Endothelial cell of umbilical vein (primary cell): Measurements from ENCODE around the gene SCGB1D2. TPM values are rescaled to one million over a fixed set of nuclear protein-coding genes. Genes with fewer than 3 reads are reported as not detected.
"Not testable (repeated sequence)": the region's sequence is repeated elsewhere in the genome, so short reads cannot be mapped to it uniquely, and the experiment has no call there.

Experiments
- BruUV-seq: library from RNA; stranded (reverse); fragments of 400-500 nt; replicated peaks from 2 replicates; lab custom pipeline; 2021; lab: Mats Ljungman, UMichigan
- CTCF ChIA-PET: fragments of 300-600, 350-600 bp; sonication (Branson Sonifier 250); formaldehyde crosslinking; loops from one replicate; lab custom pipeline; 2021; ENCODE audit warnings: antibody characterized with exemption, inconsistent platforms; lab: Charles Lee
- POLR2A ChIA-PET: fragments of 300-600, 350-600 bp; sonication (Branson Sonifier 250); formaldehyde crosslinking; loops from one replicate; lab custom pipeline; 2021; ENCODE audit warnings: antibody characterized with exemption, inconsistent platforms; lab: Charles Lee
- DNase-seq: peaks from one replicate; pipeline ENCODE4 v3.0.0-alpha.2; 2011; ENCODE audit warnings: low read depth, low spot score
- FAIRE-seq: peaks from 2 replicates; lab custom pipeline; 2011; peaks lifted over from hg19 to GRCh38; lab: Jason Lieb, UNC
- H2AFZ ChIP-seq: 2 replicates; pipeline ENCODE4 v1.6.0; 2012; ENCODE audit warnings: low read depth, low read length, control low read depth, inconsistent platforms
- H3K27ac ChIP-seq: 2 replicates; pipeline ENCODE4 v1.5.1; 2011; ENCODE audit warnings: low read depth, mild to moderate bottlenecking, control low read depth, low read length, moderate library complexity; ENCODE audit not compliant: insufficient read depth
- H3K27me3 ChIP-seq, 2 experiments: 2 replicates each; pipeline versions ENCODE4 v1.6.0 to v1.6.1; 2011; ENCODE audit warnings: low read length in 2 of 2, mixed read lengths in 1 of 2; ENCODE audit not compliant: control insufficient read depth in 2 of 2, insufficient read depth in 2 of 2
- H3K36me3 ChIP-seq, 2 experiments: 2 replicates in 1 of 2; 3 replicates in 1 of 2; pipeline ENCODE4 v1.5.1; 2011; ENCODE audit warnings: low read length in 2 of 2, mild to moderate bottlenecking in 1 of 2, moderate library complexity in 1 of 2; ENCODE audit not compliant: control insufficient read depth in 2 of 2, insufficient read depth in 2 of 2; ENCODE audit errors: extremely low read depth in 1 of 2
- H3K4me1 ChIP-seq: 3 replicates; pipeline ENCODE4 v1.5.1; 2011; ENCODE audit warnings: mild to moderate bottlenecking, low read length; ENCODE audit not compliant: control insufficient read depth, insufficient read depth; ENCODE audit errors: extremely low read depth
- H3K4me2 ChIP-seq: 2 replicates; pipeline ENCODE4 v1.6.1; 2011; ENCODE audit warnings: low read length, control low read depth, mixed read lengths; ENCODE audit not compliant: insufficient read depth
- H3K4me3 ChIP-seq, 3 experiments: fragments of 200-600 bp in 1 of 3; sonication (generic), shearing (Covaris generic) in 1 of 3; replicated peaks in 1 of 3; 2 replicates each; pipeline ENCODE4 v1.5.1; 2011 to 2016; ENCODE audit warnings: control low read depth in 3 of 3, low read length in 3 of 3, mild to moderate bottlenecking in 2 of 3, inconsistent platforms in 1 of 3, low read depth in 1 of 3, moderate library complexity in 1 of 3; ENCODE audit not compliant: insufficient read depth in 1 of 3
- H3K79me2 ChIP-seq: 2 replicates; pipeline ENCODE4 v1.6.0; 2012; ENCODE audit warnings: low read length, inconsistent platforms; ENCODE audit not compliant: control insufficient read depth, insufficient read depth
- H3K9ac ChIP-seq: replicated peaks from 2 replicates; pipeline ENCODE3; 2011; ENCODE audit warnings: low read length, control low read depth; ENCODE audit not compliant: insufficient read depth; ENCODE audit errors: extremely low read depth
- H3K9me1 ChIP-seq: replicated peaks from 3 replicates; pipeline ENCODE4 v1.6.0; 2011; ENCODE audit warnings: mild to moderate bottlenecking, low read length; ENCODE audit not compliant: control insufficient read depth, insufficient read depth; ENCODE audit errors: extremely low read depth
- H3K9me3 ChIP-seq: replicated peaks from 2 replicates; pipeline ENCODE4 v1.5.1; 2012; ENCODE audit warnings: low read length, inconsistent platforms; ENCODE audit not compliant: control insufficient read depth, insufficient read depth
- H4K20me1 ChIP-seq: replicated peaks from 2 replicates; pipeline ENCODE3; 2011; ENCODE audit warnings: mild to moderate bottlenecking, low read length; ENCODE audit not compliant: control insufficient read depth, insufficient read depth; ENCODE audit errors: extremely low read depth
- CTCF ChIP-seq, 2 donors: IDR thresholded peaks; 1 replicate in 1 of 2; 2 replicates in 1 of 2; pipeline ENCODE4 v1.5.1; 2011; ENCODE audit warnings: low read length in 2 of 2, mild to moderate bottlenecking in 2 of 2, moderate library complexity in 2 of 2, control low read depth in 1 of 2, inconsistent platforms in 1 of 2, low read depth in 1 of 2; ENCODE audit not compliant: insufficient read depth in 1 of 2; ENCODE audit errors: extremely low read depth in 1 of 2
- FOS ChIP-seq: IDR thresholded peaks from 2 replicates; pipeline ENCODE4 v1.6.1; 2011; ENCODE audit warnings: mild to moderate bottlenecking, low read length, moderate library complexity, borderline replicate concordance; ENCODE audit not compliant: insufficient read depth
- dilution Hi-C: fragments of 300-500 bp; cut with MboI; formaldehyde crosslinking; loops from one replicate; pipeline ENCODE4 v1.15.0; 2019; ENCODE audit warnings: low sequenced_read_pairs; ENCODE audit not compliant: extremely low pct_ligation_motif_present
- intact Hi-C: fragments of 100-400 bp; cut with micrococcal nuclease; formaldehyde crosslinking; loops from one replicate; pipeline ENCODE4 v1.10.0; 2022
- polyA plus RNA-seq, 4 experiments: library from polyadenylated mRNA; depleted of rRNA in 3 of 4; stranded (reverse) in 3 of 4; unstranded in 1 of 4; fragments of >200 nt; gene quantifications; 2 replicates each; pipeline versions ENCODE4 v1.2.1 to v1.2.3, GENCODE V29; 2011 to 2012; ENCODE audit warnings: missing spikeins in 1 of 4
- total RNA-seq: library from RNA; stranded (reverse); gene quantifications from 2 replicates; pipeline ENCODE4 v1.2.3, GENCODE V29; 2021

SCGB1D2 gene
- total and polyA plus RNA-seq, 2 donors (not counting 3 experiments of a cell fraction or from before 2014, with no cell fraction given), result not detected

GRCh38 chr11:62205441-62205840 lies 36.6 kb upstream of the SCGB1D2 start:
- Histone ChIP-seq H3K36me3 (no peaks in the 10 kb centered on the region), H2AFZ (no peak overlapping the region), H3K4me1 (no peaks in the 10 kb centered on the region), H3K79me2 (no peaks in the 10 kb centered on the region), H3K27me3 (peaks cover 6 to 8% of the 10 kb centered on the region in 2 experiments), H3K9ac (no peak overlapping the region), H4K20me1 (no peaks in the 10 kb centered on the region), H3K27ac (no peak overlapping the region), H3K4me3 (no peak overlapping the region), H3K9me3 (no peaks in the 10 kb centered on the region), H3K9me1 (no peaks in the 10 kb centered on the region), H3K4me2 (no peak overlapping the region)
- DNase-seq, result no peak
- dilution Hi-C loops, result loop anchor here (5.0 kb wide), 1 partner anchor 38 kb away; no protein-coding TSS in a partner anchor
- ChIA-PET CTCF (interaction anchor here (1.2 kb wide), 1 partner anchor 52 kb away, joined by 3 read pairs; no protein-coding TSS in a partner anchor), POLR2A (no interaction called here)
- no peak for FAIRE-seq
- no TSS peak for BruUV-seq
- TF ChIP-seq CTCF (IDR thresholded peaks at IDR 0.05; ENCODE audit: extremely low read depth in 1 of 2, insufficient read depth in 1 of 2, low read depth in 1 of 2, low read length in 2 of 2) (no peak), FOS (no peak)
- intact Hi-C loops, result no loop called here

GRCh38 chr11:62206276-62207066 lies 35.6 kb upstream of the SCGB1D2 start:
- H3K4me1 ChIP-seq, H3K9ac ChIP-seq, H3K9me1 ChIP-seq, H4K20me1 ChIP-seq, H2AFZ ChIP-seq, FAIRE-seq, BruUV-seq, H3K9me3 ChIP-seq, H3K27ac ChIP-seq, intact Hi-C loops, DNase-seq, H3K79me2 ChIP-seq, H3K4me3 ChIP-seq, POLR2A ChIA-PET, H3K4me2 ChIP-seq, H3K27me3 ChIP-seq, H3K36me3 ChIP-seq: not testable (repeated sequence)
- CTCF ChIA-PET, result interaction anchor here (1.4 to 2.0 kb wide), 3 partner anchors 19 to 124 kb away, joined by 3 to 18 read pairs (median 5); no protein-coding TSS in a partner anchor
- dilution Hi-C loops, result loop anchor here (5.0 kb wide), 1 partner anchor 39 kb away; no protein-coding TSS in a partner anchor
